Measurements from ENCODE around the gene HNRNPDL.
"Not testable (repeated sequence)": the region's sequence is repeated elsewhere in the genome, so short reads cannot be mapped to it uniquely, and the experiment has no call there.

Gene HNRNPDL

DNA sequence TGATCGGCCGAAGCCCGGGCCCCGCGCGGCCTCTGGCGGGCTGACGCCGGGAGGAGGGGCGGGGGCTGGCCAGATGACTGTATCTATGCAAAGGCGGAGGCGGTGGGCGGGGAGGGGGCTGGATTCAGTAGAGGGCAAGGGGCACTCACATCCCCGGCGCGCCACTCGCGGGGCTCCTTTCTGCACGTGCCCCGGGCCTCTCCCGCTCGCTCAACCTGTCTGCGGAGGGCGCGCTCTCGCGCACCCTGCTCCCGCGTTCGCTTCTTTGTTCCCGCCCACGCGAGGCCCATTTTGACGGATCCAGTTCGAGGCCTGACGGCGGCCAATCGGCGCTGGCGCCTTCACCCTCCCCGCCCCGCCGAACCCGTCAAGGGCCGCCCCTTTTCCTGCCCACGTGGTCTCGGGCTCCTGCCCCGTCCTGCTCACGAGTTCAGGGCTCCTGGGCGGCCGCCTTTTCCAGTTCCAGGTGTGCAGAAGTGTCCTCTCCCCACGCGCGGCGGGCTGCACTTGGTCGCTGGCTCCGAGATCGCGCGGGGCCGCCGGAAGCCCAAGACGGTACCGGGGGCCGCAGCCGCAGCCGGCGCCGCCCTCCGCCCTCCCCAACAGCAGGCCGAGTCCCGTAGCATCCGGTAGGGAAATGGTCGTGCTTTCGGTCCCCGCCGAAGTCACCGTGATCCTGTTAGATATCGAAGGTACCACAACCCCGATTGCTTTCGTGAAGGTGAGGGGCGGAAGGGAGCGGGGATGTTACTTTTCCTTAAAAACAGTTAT lies at the start of gene HNRNPDL, which contains the start of gene ENOPH1:
TSS of gene HNRNPDL (minus strand) at position 270 of the 771 bp plus-strand sequence. CDS start 772 bp downstream, outside the sequence.
TSS of gene ENOPH1 (plus strand) at position 398 of the 771 bp plus-strand sequence. CDS start at position 638, 240 bp downstream.
- peak; percentile 80 for DNase-seq (ENCODE audit: low read depth)

DNA sequence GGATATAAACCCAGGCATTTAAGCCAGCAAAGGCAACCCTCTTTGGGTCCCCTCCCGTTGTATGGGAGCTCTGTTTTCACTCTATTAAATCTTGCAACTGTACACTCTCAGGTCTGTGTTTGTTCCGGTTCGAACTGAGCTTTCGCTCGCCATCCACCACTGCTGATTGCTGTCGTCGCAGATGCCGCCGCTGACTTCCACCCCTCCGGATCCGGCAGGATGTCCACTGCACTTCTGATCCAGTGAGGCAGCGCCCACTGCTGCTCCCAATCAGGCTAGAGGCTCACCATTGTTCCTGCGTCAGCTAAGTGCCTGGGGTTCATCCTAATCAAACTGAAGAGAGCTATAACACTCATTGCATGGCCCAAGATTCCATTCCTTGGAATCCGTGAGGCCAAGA lies 49.3 kb upstream of the HNRNPDL start:
- no peak for DNase-seq (ENCODE audit: low read depth)

DNA sequence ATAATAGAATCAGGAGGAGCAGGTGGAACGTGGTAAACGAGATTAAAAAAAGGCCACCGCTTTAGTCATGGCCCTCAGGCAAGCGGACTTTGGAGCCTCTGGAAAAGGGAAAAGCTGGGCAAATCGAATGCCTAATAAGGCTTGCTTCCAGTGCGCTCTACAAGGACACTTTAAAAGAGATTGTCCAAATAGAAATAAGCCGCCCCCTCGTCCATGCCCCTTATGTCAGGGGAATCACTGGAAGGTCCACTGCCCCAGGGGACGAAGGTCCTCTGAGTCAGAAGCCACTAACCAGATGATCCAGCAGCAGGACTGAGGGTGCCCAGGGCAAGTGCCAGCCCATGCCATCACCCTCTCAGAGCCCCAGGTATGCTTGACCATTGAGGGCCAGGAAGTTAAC lies 47.2 kb upstream of the HNRNPDL start:
- not testable (repeated sequence) for DNase-seq (ENCODE audit: low read depth)

DNA sequence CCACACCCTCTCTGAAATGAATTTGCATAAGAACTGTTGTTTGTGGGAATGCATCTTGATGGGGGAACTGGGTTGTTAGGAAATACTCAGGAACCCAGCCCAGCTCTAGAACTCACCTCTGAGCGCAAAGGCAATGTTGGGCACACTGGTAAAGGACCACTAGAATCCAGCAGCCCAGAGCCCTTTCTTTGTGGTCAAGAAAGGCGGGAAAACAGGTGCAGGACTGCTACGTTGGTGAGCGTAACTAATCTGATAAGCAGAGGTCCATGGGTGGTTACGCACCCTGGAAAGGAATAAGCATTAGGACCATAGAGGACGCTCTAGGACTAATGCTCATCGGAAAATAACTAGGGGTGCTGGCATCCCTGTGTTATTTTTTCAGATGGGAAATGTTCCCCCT lies 45.7 kb upstream of the HNRNPDL start:
- not testable (repeated sequence) for DNase-seq (ENCODE audit: low read depth)

DNA sequence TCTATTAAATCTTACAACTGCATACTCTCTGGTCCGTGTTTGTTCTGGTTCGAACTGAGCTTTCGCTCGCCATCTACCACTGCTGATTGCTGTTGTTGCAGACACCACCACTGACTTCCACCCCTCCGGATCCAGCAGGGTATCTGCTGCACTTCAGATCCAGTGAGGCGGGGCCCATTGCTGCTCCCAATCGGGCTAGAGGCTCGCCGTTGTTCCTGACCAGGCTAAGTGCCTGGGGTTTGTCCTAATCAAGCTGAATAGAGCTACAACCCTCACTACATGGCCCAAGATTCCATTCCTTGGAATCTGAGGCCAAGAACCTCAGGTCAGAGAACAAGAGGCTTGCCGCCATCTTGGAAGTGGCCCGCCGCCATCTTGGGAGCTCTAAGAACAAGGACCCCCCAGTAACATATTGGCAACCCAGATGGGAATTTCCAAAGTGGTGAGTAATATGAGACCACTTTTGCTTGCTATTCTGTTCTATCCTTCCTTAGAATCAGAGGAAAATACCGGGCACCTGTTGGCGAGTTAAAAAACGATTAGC lies 43.4 kb upstream of the HNRNPDL start:
- no peak for DNase-seq (ENCODE audit: low read depth)

DNA sequence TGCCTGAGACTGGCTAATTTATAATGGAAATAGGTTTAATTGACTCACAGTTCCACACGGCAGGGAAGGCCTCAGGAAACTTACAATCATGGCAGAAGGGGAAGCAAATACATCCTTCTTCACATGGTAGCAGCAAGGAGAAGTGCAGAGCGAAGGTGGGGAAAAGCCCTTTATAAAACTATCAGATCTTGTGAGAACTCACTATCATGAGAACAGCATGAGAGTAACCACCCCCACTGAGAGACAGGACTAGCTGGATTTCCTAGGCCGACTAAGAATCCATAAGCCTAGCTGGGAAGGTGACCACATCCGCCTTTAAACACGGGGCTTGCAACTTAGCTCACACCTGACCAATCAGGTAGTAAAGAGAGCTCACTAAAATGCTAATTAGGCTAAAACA lies 42.8 kb upstream of the HNRNPDL start:
- not testable (repeated sequence) for DNase-seq (ENCODE audit: low read depth)

DNA sequence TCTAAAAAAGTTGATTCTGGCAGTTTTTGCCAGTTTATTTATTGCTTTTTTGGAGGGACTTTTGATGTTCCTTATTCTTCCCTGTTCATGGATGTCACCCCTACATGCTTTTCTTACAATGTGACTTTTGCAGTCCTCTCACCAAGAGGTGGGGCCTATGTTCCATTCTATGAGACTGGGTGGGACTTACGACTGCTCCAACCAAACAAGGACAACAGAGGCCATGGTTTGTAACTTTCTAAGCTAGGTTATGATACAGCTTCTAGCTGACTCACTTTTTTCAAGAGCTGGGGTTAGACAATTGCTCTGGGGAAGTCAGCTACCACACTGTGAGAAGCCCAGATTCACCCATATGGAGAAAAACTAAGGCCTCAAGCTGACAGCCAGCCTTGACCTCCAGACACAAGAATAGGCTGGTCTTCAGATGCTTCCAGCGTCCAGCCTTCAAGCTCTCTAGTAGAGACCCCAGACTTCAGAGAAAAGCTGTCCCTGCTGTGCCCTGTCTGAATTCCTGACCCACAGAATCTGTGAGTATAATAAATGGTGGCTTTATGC lies 39.6 kb upstream of the HNRNPDL start:
- DNase-seq (ENCODE audit: low read depth), result peak; percentile 14

DNA sequence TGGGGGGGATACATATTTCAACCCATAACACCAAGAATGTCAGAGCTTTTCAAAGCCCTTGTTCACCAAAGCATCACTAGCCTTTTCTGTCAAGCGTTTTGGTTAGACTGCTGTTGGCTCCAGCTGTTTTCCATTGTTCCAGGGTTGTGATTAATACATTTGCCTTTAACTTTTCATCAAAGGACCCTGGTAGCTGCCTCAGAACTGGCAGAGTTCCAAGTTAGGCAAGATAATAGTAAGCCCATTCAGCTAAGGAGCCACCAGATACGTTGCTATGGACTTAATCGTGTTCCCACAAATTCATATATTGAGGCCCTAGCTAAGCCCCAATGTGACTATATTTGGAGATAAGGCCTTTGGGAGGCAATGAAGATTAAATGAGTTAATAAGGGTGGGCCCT lies 37.2 kb upstream of the HNRNPDL start:
- no peak for DNase-seq (ENCODE audit: low read depth)

DNA sequence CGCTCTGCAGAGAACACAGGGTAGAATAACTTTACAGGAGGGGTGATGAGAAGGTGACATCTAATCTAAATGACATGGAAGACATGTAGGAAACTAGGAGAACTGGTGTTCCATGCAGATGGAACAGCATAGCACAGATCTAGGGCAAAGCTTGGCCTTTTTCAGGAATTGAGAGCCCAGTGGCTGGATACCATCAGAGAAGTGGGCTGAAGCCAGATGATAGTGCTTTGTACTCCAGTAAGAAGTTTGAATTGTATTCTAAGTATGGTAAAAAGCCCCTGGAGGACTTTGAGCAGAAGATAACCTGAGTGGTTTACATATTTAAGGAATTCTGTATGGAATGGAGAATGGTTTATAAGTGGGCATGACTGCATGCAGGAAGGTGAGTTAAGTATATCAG lies 33.0 kb upstream of the HNRNPDL start:
- no peak for DNase-seq (ENCODE audit: low read depth)

DNA sequence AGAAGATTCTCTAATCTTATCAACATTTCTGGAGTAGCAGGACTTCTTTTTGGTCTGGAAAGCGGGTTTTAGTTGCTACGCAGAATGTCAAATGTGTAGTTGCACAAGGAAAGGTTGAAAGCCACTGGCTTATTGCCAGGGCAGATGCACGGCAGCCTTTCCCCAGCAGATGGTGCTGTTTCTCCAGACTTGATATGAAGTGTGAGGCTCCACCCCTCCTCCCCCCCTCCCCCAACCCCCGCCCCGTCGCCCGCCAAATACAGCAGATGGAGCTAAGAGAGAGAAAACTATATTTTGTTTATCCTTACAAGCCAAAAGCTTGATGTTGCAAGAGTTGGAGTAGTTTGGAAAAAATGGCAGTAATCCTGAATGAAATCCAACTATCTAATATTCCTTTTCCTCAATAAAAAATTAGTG lies 32.2 kb upstream of the HNRNPDL start:
- DNase-seq (ENCODE audit: low read depth), result peak; percentile 65

DNA sequence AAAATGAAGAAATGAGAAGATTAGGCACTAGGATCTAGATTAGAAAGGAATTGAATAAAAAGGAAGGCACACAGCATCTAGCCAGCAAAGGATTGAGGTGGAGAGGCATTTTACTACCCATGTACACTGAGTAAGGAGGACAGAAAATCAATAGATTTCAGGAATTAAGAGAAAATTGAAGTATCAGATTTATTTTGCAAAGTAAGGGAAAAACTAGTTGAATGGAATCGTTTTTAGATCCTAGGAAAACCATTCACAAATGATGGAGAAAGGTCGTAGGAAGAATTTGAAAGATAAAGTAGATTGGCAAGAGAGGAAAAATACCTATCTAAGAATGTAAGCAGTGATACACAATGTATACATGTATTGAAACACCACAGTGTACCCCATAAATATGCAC lies 31.4 kb upstream of the HNRNPDL start:
- DNase-seq (ENCODE audit: low read depth), result no peak

DNA sequence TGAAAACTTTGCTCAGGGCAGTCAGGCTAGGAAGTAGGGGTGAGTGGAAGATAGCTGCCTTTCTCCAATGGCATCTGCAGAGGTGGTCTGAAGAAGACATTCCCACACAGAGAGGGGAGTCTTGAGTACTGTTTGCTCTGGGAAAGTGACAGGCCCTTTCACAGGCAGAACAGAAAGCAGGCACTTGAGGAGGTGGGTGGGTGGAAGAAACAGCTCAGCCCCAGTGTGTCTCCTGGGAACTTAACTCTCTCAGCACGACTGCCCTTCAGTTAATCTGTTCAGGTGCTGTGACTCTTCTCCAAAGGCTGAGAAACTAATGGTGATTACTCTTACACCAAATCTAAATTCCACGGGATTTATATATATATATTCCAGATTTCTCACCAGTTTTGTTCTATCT lies 28.5 kb upstream of the HNRNPDL start:
- DNase-seq (ENCODE audit: low read depth), result no peak

DNA sequence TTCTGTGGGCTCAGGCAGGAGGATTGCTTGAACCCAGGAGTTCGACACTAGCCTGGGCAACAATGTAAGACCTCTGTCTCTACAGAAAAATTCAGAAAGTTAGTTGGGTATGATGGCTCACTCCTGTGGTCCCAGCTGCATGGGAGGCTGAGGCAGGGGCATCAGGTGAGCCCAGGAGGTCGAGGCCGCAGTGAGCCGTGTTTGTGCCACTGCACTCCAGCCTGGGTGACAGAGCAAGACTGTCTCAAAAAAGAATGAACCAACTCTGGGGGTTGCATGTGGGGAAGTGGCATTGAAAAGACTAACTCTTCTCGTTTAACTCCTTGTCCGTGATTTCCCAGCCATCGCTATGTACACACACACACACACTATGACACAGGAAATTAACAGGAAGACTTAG lies 27.0 kb upstream of the HNRNPDL start:
- DNase-seq (ENCODE audit: low read depth), result no peak

DNA sequence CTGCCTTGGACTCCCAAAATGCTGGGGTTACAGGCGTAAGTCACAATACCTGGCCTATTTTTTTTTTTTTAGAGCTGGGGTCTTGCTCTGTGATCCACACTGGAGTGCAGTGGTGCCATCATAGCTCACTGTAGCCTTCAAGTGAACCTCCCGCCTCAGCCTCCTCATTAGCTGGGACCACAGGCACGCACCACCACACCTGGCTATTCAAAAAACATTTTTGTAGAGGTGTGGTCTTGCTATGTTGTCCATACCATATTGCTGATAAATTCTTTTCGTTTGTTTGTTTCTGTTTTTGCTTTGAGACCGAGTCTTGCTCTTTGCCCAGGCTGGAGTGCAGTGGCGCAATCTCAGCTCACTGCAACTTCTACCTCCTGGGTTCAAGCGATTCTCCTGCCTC lies 21.8 kb upstream of the HNRNPDL start:
- DNase-seq (ENCODE audit: low read depth), result no peak

DNA sequence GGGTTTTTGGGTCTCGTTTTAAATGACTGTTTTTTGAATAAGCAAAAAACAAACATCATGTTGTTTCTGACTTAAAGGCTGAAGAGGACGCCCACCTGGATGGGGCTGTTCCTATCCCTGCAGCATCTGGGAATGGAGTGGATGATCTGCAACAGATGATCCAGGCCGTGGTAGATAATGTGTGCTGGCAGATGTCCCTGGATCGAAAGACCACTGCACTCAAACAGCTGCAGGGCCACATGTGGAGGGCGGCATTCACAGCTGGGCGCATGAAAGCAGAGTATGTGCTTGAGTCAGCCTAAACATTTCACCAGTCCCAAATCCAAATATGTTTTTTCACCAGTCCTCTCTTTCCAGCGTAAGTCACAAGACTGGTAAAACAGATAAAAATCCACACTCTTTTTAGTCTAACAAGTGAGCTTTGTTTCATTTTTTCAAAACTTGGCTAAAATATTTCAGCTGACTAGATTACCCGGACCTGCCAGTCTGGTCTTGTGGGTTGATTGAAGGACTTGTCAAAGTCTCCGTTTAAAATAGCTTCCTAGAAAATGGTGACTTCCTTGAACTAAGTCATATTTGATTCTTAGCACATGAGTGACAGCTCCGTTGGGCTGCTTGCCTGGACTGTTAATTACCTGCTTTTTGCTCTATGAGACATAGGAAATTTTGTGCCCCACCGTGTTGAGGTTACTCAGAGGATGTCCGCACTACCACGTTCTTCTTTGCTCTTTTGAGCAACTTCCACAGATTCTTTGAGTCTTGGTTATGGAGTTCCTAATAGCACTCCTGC lies 20.9 kb upstream of the HNRNPDL start:
- DNase-seq (ENCODE audit: low read depth), result no peak

DNA sequence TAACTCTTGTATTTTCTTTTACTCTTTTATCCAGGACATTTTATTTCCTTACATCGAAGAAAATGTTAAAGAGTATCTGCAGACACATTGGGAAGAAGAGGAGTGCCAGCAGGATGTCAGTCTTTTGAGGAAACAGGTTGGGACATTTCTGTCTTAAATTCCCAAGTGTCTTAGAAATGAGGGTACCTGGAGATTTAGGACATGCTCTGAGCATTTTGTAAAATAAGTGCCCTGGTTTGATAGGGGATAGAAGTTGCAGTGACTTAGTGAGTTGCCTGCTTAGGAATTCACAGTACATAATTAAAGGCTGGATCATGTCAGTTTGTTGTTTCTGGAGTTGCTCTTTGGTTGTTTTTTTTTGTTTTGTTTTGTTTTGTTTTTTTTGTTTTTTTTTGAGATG lies 17.6 kb upstream of the HNRNPDL start:
- no peak for DNase-seq (ENCODE audit: low read depth)

DNA sequence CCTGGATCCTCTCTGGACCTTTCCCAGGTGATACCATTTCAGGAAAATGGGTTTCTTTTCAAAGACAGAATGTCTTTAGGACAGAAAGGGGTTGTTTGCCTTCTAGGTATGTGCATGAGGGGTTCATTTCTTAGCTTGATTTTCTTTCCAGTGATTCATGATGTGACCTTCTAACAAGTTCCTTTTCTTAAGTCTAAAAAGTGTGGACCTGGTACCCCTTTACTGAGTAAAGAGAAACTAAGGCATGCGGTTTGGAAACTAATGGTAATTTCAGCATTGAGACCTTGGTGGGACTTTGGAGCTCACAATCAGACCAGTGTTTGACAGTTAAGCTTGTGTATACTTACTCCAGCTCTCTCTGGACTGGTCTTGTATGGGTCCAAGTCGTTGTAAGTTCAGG lies 8.8 kb upstream of the HNRNPDL start:
- no peak for DNase-seq (ENCODE audit: low read depth)

DNA sequence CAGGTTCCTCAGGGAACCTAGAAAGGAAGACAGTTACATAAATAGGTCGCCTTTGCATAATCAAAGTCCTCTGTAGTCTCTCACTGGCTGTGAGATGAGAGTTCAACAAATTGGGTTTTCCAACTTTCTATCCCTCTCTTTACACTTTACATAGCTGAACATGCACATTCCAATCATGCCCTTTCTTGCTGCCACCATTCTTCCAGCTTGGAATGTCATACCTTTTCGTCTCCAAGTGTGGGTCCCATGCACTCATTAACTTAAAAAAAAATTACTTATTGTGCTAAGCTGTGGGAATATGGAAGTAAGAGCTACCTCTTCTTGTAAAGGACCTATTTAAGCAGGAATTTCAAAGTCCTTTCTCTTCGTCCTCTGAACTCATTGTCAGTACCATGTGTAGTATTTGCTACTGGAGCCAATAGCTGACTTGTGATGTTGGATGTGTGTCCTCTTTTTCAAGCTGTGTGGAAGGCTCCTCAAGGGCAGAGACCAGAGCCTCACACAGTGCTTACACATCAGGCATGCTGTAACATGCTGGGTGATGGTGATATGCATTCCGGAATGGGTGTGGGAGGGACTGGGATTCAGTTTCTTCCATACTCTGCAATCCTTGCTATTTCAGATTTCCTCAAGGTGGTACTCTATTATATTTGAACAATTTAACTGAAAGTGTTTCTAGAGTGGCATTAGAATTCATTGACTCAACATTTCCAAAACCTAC lies 7.2 kb upstream of the HNRNPDL start:
- no peak for DNase-seq (ENCODE audit: low read depth)

DNA sequence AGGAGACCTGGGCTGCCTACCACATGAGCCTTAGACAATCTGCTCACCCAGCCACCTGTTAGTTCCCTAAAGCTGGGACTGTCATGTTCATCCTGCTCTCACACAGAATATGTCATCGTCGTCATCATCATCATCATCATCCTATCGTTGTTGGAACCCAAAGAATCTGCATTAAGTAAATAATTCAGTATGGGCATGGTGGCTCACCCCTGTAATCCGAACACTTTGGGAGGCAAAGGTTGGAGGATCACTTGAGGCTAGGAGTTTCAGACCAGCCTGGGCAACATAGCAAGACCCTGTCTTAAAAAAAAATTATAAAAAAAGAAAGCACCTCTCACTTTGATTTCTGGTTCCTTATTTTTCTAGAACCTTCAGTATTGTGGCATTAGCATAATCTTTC lies 6.5 kb upstream of the HNRNPDL start:
- no peak for DNase-seq (ENCODE audit: low read depth)

DNA sequence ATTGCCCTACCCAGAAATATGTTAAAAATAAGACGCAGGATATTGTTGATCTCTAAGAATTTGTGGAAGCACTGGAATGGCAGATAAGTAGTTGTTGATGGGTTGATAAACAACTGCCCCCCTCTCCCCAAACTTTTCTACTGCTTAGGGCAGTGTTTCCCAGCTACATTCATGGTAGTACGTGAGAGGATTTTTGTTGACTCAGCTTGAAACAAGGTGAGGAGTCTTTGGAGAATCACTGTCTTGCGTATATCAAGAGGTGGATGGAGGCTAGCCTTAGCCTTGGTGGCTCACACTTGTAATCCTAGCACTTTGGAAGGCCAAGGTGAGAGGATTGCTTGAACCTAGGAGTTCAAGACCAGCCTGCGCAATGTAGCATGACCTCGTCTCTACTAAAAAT lies 5.9 kb upstream of the HNRNPDL start:
- DNase-seq (ENCODE audit: low read depth), result no peak

DNA sequence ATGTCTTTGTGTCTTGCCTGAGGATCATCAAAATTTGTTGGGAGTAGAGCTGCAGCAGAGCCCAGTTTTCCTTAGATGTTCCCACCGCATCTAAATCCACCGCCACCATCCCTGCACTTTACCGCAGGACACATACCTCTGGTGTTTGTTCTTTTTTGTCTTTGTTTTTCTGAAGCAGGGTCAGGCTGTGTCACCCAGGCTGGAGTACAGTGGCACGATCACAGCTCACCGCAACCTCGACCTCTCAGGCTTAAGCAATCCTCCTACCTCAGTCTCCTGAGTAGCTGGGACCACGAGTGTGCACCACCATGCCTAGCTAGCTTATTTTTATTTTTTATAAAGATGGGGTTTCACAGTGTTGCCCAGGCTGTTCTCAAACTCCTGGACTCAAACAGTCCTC lies 4.7 kb upstream of the HNRNPDL start:
- DNase-seq (ENCODE audit: low read depth), result no peak

DNA sequence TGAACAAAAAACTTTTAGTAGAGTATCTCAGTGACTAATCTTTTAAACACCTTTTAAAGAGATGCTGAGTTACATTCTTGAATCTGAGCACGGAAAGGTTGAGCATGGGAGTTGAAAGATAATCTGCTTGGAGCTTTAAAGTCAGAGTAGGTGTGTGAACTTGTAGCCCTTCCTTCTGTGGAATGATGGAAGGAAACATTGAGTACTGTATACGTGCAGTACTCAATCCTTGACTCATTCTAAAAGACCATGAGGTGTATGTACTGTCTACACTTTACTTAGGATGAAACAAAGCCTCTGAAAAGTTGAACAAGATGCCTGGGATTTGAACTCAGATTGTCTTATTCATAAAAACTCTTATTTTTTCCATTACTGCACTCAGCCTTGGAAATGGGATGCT lies 3.5 kb upstream of the HNRNPDL start:
- no peak for DNase-seq (ENCODE audit: low read depth)

Data from HS-5 (cell line).